DND-41 (cell line): ENCODE data around the gene PLK1.

Experiments used
- CTCF ChIP-seq: IDR thresholded peaks from 2 replicates; pipeline ENCODE4 v1.5.1; 2012; ENCODE audit warnings: borderline replicate concordance, low read length, moderate library complexity, mild to moderate bottlenecking; ENCODE audit not compliant: poor library complexity, severe bottlenecking; ENCODE audit errors: extremely low read depth
- EZH2 ChIP-seq: IDR thresholded peaks from 3 replicates; pipeline ENCODE4 v1.6.1; 2012; ENCODE audit warnings: borderline replicate concordance, low read depth, mild to moderate bottlenecking, moderate library complexity, low read length, inconsistent platforms; ENCODE audit not compliant: severe bottlenecking

- TF ChIP-seq CTCF, result no peak
- TF ChIP-seq EZH2, result no peak
Observed at GRCh38 chr16:23668873-23669272, 9.8 kb upstream of the PLK1 start.
